Cardiac muscle cell (in vitro differentiated cells and primary cell): ENCODE measurements around the gene SKI. TPM values are rescaled to one million over a fixed set of nuclear protein-coding genes. Genes with fewer than 3 reads are reported as not detected.

ENCODE experiments used
- DNase-seq, 2 donors: peaks; one replicate each; pipeline versions ENCODE4 v3.0.0 to v3.0.0-alpha.2; 2010 to 2017; ENCODE audit warnings: low read depth in 1 of 2, low spot score in 1 of 2
- H3K27ac ChIP-seq: fragments of 200-600 bp; sonication (generic); 2 replicates; pipeline ENCODE4 v1.5.1; 2016
- H3K27me3 ChIP-seq: fragments of 200-600 bp; sonication (generic); 2 replicates; pipeline ENCODE4 v1.6.0; 2016; ENCODE audit warnings: control low read depth
- H3K36me3 ChIP-seq: fragments of 200-600 bp; sonication (generic); 2 replicates; pipeline ENCODE4 v1.5.1; 2016; ENCODE audit warnings: control low read depth
- H3K4me1 ChIP-seq: fragments of 200-600 bp; sonication (generic); 2 replicates; pipeline ENCODE4 v1.8.1; 2017; ENCODE audit warnings: low read depth, mild to moderate bottlenecking, mixed run types
- H3K4me3 ChIP-seq: fragments of 200-600 bp; sonication (generic); 2 replicates; pipeline ENCODE4 v1.5.1; 2016; ENCODE audit warnings: mild to moderate bottlenecking
- H3K9me3 ChIP-seq: fragments of 200-600 bp; sonication (generic); 2 replicates; pipeline ENCODE4 v1.5.1; 2017; ENCODE audit warnings: low read depth, mild to moderate bottlenecking, control low read depth
- CTCF ChIP-seq: IDR thresholded peaks from 2 replicates; pipeline ENCODE4 v1.5.1; 2012; ENCODE audit warnings: low read depth, mild to moderate bottlenecking, low read length
- polyA plus RNA-seq: library from polyadenylated mRNA; unstranded; fragments of >200 nt; fragmentation: Nextera tagmentation; extraction: Ambion mirVana; gene quantifications from 2 replicates; pipeline ENCODE4 v1.2.1, GENCODE V29; 2016
- total RNA-seq: library from RNA; depleted of rRNA; stranded (reverse); fragments of >200 nt; gene quantifications from 2 replicates; pipeline ENCODE4 v1.2.3, GENCODE V29; 2016

SKI gene
- total and polyA plus RNA-seq, 2 experiments from 2014 or later, result 2.7 to 31.9 TPM

GRCh38 chr1:2286923-2287322, 58.8 kb downstream of the SKI start:
- Histone ChIP-seq H3K9me3 (no peaks in the 10 kb centered on the region), H3K27ac (no peak overlapping the region), H3K27me3 (no peaks in the 10 kb centered on the region), H3K4me3 (no peak overlapping the region), H3K36me3 (no peaks in the 10 kb centered on the region), H3K4me1 (peaks cover 29% of the 10 kb centered on the region)
- TF ChIP-seq CTCF, result no peak
- DNase-seq, result no peak

- DNase-seq, result no peak
- Histone ChIP-seq H3K36me3 (no peaks in the 10 kb centered on the region), H3K27ac (no peak overlapping the region), H3K27me3 (no peaks in the 10 kb centered on the region), H3K4me3 (no peak overlapping the region), H3K4me1 (peaks cover 29% of the 10 kb centered on the region), H3K9me3 (no peaks in the 10 kb centered on the region)
- TF ChIP-seq CTCF, result no peak
These were observed 59.5 kb downstream of the SKI start for GRCh38 chr1:2287649-2288048.

DNA sequence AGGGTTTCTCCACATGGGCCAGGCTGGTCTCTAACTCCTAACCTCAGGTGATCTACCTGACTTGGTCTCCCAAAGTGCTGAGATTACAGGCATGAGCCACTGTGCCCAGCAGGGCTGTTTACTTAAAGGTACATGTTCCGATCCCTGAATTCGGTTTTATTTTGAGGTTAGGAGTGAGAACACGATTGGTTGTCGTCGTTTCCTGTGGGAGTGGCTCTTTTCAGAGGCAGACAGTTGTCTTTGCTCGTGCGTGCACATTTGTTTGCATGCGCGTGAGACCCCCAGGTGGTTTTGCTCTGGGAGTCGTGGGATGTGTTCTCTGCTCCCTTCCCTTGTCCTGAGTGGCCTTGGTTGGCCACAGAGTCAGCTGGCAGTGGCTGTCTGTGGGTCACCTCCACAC, 60.2 kb downstream of the SKI start:
- no peak for DNase-seq
- Histone ChIP-seq H3K4me1 (peaks cover 29% of the 10 kb centered on the region), H3K4me3 (no peak overlapping the region), H3K27ac (no peak overlapping the region), H3K27me3 (no peaks in the 10 kb centered on the region), H3K9me3 (no peaks in the 10 kb centered on the region), H3K36me3 (no peaks in the 10 kb centered on the region)
- no peak for TF ChIP-seq CTCF

DNA sequence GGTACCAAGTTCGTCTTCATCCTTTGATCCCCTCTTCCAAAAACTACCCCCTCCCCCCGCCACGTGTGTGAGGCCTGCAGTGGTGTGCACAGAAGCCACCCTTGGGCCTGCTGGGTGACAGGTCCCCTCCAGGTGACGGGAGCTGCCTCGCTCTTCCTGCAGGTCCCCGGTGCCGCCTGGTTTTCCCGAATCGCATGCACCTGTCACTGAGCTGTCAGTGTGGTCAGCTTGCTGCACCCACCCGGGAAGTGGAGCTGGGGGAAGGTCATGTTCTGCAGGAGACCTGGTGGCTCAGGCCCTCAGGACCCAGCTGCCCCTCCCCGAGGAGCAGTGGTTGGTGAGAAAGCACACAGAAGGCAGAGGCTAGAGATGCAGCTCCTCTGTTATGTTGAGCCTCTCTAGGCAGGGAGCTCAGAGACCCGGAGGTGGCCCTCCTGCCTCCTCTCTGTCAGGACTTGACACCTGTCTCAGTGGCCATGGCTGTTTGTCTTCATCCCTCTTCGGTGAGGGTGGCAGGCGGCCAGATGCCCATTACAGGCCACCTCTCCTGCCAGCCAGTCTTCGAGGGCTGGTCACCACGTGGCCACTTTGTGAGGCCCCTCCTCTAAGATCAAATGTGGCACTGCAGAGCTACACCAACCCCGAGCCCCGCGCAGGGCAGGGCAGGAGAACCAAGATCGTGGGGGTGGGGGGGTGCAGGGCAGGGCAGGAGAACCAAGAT, 60.9 kb downstream of the SKI start:
- H3K9me3 ChIP-seq, result no peaks in the 10 kb centered on the region
- no peak for TF ChIP-seq CTCF
- H3K4me3 ChIP-seq, result no peak overlapping the region
- H3K27ac ChIP-seq, result no peak overlapping the region
- H3K4me1 ChIP-seq, result peaks cover 24% of the 10 kb centered on the region
- no peak for DNase-seq
- H3K36me3 ChIP-seq, result no peaks in the 10 kb centered on the region
- no peaks in the 10 kb centered on the region for H3K27me3 ChIP-seq

GRCh38 chr1:2289607-2290006, 61.5 kb downstream of the SKI start:
- no peak overlapping the region for H3K27ac ChIP-seq
- peaks cover 22% of the 10 kb centered on the region for H3K4me1 ChIP-seq
- H3K27me3 ChIP-seq, result no peaks in the 10 kb centered on the region
- DNase-seq, result peak in 1 of 2 donors; percentile 56
- H3K4me3 ChIP-seq, result no peak overlapping the region
- no peaks in the 10 kb centered on the region for H3K36me3 ChIP-seq
- no peaks in the 10 kb centered on the region for H3K9me3 ChIP-seq
- TF ChIP-seq CTCF, result no peak
